ENCODE data around the gene UPF3A.
A peak's percentile ranks its signal among the peaks of the same experiment; 100 is the strongest.

- TF ChIP-seq CTCF (IDR thresholded peaks at IDR 0.05), result peak in 1 of 6 experiments; percentile 35
- peak; percentile 90 to 96 for TF ChIP-seq POLR2A (IDR thresholded peaks at IDR 0.05)
These were observed 32.9 kb downstream of the UPF3A start, which contains the start of gene CHAMP1 for GRCh38 chr13:114314074-114314912.
